Measurements from ENCODE around the gene ANKRD29.

Gene ANKRD29

DNA sequence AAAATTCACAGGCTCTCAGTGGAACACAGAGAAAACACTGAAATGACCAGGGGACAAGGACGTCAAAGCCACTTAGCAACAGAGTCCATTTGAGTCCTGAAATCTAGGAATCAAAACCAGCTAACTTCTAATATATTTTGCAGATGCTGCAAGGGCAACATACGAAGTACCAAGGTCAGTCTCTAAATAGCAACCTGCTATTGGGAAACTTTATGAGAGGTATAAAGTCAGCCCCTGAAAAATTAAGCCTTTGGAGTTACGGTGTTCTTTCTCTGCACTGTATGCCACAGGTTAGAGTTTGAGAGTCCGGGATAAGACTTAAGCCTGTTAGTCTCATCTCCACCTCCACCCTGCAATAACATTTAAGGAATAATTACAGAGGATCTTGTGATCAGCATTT is 89.7 kb downstream of the ANKRD29 start:
- TF ChIP-seq, protein P1, sequence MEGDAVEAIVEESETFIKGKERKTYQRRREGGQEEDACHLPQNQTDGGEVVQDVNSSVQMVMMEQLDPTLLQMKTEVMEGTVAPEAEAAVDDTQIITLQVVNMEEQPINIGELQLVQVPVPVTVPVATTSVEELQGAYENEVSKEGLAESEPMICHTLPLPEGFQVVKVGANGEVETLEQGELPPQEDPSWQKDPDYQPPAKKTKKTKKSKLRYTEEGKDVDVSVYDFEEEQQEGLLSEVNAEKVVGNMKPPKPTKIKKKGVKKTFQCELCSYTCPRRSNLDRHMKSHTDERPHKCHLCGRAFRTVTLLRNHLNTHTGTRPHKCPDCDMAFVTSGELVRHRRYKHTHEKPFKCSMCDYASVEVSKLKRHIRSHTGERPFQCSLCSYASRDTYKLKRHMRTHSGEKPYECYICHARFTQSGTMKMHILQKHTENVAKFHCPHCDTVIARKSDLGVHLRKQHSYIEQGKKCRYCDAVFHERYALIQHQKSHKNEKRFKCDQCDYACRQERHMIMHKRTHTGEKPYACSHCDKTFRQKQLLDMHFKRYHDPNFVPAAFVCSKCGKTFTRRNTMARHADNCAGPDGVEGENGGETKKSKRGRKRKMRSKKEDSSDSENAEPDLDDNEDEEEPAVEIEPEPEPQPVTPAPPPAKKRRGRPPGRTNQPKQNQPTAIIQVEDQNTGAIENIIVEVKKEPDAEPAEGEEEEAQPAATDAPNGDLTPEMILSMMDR (conservative IDR thresholded peaks at IDR 0.05) = no peak
- TF ChIP-seq ZFX (IDR thresholded peaks at IDR 0.05) = no peak
- no peak overlapping the region for H3K27ac ChIP-seq

DNA sequence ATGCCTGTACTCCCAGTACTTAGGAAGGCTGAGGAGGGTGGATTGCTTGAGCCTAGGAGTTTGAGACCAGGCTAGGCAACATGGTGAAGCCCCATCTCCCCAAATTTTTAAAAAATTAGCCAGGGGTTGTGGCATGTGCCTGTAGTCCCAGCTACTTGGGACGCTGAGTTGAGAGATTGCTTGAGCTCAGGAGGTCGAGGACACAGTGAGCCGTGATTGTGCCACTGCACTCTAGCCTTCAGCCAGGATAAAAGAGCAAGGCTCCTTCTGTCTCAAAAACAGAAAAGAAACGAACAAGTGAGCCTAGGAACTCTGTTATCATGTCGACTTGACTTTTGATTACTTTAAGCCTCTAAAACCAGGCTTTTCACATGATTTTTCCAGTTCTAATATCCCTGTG is 90.1 kb downstream of the ANKRD29 start:
- no peak overlapping the region for H3K27ac ChIP-seq
- TF ChIP-seq ZFX (IDR thresholded peaks at IDR 0.05) = no peak
- TF ChIP-seq, protein P1 (conservative IDR thresholded peaks at IDR 0.05) = no peak

DNA sequence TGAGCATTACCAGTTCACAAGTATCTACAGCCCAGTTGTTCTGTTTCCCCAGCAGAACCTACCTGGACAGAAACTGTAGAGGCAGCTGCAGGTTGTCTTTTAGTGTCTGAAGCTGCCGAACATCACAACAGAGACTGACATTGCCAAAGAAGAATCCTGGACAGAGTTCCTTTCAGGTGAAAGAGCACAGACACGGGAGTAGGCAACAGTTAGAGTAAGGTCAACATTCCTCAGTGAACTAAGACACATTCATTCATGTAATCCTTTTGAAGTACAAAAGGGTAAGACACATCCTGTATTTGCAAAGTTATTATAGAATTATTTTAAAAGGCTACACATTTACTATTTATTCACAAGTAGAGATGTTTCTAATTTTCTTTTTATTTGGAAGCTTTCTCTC is 90.7 kb downstream of the ANKRD29 start:
- TF ChIP-seq, protein P1 (conservative IDR thresholded peaks at IDR 0.05) = no peak
- TF ChIP-seq ZFX (IDR thresholded peaks at IDR 0.05) = no peak
- H3K27ac ChIP-seq = no peak overlapping the region

DNA sequence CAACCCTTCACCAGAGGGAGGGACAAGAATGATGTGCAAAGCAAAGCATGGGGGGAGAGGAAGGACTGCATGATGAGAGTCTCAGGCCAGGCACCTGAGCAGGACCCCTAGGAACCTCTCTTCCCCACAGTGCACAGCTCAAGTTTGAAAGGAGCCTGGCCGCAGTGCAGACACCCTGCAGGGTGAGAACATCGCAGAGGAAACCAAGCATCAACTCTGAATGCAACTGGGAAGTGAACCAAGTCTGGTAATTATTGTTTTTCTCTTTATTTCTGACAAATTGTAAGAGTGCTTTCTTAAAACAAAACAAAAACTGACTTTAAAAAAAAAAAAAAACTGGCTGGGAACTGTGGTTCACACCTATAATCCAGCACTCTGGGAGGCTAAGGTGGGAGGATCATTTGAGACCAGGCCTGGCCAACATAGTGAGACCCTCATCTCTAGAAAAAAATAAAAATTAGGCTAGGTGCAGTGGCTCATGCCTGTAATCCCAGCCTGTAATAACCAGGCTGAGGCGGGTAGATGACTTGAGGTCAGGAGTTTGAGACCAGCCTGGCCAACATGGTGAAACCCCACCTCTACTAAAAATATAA is 91.7 kb downstream of the ANKRD29 start:
- TF ChIP-seq, protein P1 (conservative IDR thresholded peaks at IDR 0.05) = no peak
- no peak for TF ChIP-seq ZFX (IDR thresholded peaks at IDR 0.05)

DNA sequence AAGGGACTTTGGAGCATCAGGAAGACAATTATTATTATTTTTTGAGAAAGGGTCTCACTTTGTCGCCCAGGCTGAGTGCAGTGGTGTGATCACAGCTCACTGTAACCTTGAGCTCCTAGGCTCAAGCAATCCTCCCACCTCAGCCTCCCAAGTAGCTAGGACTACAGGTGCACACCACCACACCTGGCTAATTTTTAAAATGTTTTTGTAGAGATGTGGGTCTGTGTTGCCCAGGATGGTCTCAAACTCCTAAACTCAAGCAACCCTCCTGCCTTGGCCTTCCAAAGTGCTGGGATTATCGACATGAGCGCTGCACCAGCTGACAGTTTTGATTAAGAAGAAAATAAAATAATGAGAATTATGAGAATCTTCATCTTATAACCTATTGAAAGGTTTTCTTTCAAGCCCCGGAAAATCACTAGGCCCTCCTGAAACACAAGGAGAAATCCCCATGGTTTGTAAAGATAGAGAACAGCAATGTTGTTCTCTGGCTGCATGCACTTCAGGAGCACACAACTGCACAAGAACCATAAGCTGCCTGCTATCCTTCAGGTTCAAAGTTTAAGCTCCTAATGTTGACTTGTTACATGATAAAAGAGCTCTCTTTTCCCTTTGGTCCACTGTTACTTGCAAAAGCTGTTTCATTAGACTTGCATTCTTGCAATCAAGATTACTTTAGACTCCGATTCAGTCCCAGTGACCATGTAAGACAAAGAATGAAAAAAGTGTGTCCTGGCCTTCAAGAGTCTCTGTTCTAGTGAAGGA is 93.2 kb downstream of the ANKRD29 start:
- H3K27ac ChIP-seq = no peak overlapping the region
- TF ChIP-seq, protein P1 (conservative IDR thresholded peaks at IDR 0.05) = no peak
- no peak for TF ChIP-seq ZFX (IDR thresholded peaks at IDR 0.05)

More for the DNA sequence above, 91.7 kb downstream of the ANKRD29 start:
- H3K27ac ChIP-seq = no peak overlapping the region

DNA sequence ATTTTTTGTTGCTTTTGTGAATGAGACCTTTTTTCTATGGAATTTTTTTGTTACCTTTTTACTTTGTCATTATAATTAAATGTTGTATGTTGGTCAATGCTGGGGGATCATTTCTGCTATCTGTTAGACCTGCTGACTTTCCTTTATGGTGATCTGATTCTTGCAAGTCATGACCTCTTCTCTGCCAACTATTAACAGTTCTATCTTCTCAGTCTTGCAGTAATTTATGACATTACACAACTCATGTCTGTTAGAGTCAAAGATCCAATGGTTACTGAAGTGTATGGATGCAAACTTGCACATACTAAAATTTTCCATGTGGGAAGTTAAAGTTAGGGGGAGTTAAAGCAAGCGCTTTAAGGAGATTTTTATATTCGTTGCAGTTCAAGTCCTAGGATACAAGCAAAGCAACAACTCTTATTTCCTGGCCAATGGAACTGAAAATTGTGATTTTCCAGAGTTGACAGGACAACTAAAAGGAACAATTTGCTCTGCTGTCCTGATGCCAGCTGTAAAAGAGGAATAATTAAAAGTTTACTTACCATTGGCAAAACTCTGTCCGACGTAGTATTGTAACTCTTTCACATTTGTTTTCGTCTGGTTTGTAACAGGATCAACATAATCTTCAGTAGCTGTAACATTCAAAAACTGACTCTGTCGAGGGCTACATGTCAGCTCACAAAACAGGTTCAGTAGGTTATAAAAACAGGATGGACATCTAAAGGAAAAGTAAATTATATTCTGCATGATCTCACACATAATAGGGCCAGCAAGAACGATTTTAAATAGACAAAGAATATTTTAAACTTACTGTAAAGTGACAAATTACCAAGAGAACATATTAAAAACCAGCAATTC is 94.2 kb downstream of the ANKRD29 start:
- TF ChIP-seq, protein P1 (conservative IDR thresholded peaks at IDR 0.05) = no peak
- TF ChIP-seq ZFX (IDR thresholded peaks at IDR 0.05) = no peak
- no peak overlapping the region for H3K27ac ChIP-seq

DNA sequence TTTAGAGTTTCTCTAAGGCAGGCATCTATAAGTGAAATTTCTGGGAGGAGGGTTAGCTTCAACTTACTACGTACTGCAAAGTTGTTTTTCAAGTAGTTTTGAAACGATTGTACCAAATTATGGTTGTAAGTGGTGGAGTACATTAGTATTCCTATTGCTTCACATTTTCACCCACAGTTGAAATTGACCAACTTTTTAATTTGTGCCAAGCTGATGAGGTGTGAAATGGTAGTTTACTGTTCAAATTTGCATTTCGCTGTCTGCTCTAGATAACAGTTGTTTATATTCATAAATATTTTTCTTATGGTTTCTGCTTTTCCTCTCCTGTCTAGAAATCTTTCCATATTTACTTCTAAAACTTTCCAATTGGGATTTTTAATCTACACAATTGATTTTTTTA is 95.0 kb downstream of the ANKRD29 start:
- no peak overlapping the region for H3K27ac ChIP-seq
- TF ChIP-seq, protein P1 (conservative IDR thresholded peaks at IDR 0.05) = no peak
- no peak for TF ChIP-seq ZFX (IDR thresholded peaks at IDR 0.05)

Data from C4-2B (cell line).